H9 (cell line): ENCODE results near the gene HSP90AA1. TPM values are rescaled to one million over a fixed set of nuclear protein-coding genes. Genes with fewer than 3 reads are reported as not detected.
"Not testable (repeated sequence)": the region's sequence is repeated elsewhere in the genome, so short reads cannot be mapped to it uniquely, and the experiment has no call there.

Experiments
- DNase-seq: peaks from one replicate; pipeline ENCODE4 v3.0.0-alpha.2; 2017
- H2AFZ ChIP-seq: one replicate; pipeline ENCODE4 v1.6.1; 2013; ENCODE audit warnings: mild to moderate bottlenecking, low read length, control low read depth, moderate library complexity
- H2AK5ac ChIP-seq: 2 replicates; pipeline ENCODE4 v1.6.1; 2013; ENCODE audit warnings: low read length, control low read depth, mixed read lengths; ENCODE audit not compliant: insufficient read length
- H2BK120ac ChIP-seq: one replicate; pipeline ENCODE4 v1.6.1; 2013; ENCODE audit warnings: low read depth, mild to moderate bottlenecking, low read length, control low read depth, inconsistent platforms; ENCODE audit not compliant: poor library complexity, severe bottlenecking
- H2BK12ac ChIP-seq: 2 replicates; pipeline ENCODE4 v1.6.1; 2013; ENCODE audit warnings: low read length, control low read depth, mixed read lengths, low read depth; ENCODE audit not compliant: insufficient read length
- H2BK15ac ChIP-seq: 2 replicates; pipeline ENCODE4 v1.6.1; 2013; ENCODE audit warnings: low read depth, low read length, control low read depth
- H2BK20ac ChIP-seq: one replicate; pipeline ENCODE4 v1.6.1; 2013; ENCODE audit warnings: low read depth, mild to moderate bottlenecking, low read length, control low read depth, inconsistent platforms; ENCODE audit not compliant: poor library complexity, severe bottlenecking
- H2BK5ac ChIP-seq: 2 replicates; pipeline ENCODE4 v1.6.1; 2013; ENCODE audit warnings: low read length, control low read depth, mixed read lengths; ENCODE audit not compliant: insufficient read length
- H3K14ac ChIP-seq: 2 replicates; pipeline ENCODE4 v1.6.1; 2013; ENCODE audit warnings: low read length, control low read depth; ENCODE audit not compliant: insufficient read depth
- H3K18ac ChIP-seq: 2 replicates; pipeline ENCODE4 v1.6.1; 2013; ENCODE audit warnings: low read depth, mild to moderate bottlenecking, mixed read lengths, low read length, control low read depth; ENCODE audit not compliant: insufficient read length
- H3K23ac ChIP-seq: 2 replicates; pipeline ENCODE4 v1.6.1; 2013; ENCODE audit warnings: low read length, control low read depth, mixed read lengths, low read depth; ENCODE audit not compliant: insufficient read length
- H3K23me2 ChIP-seq: 2 replicates; pipeline ENCODE4 v1.6.1; 2013; ENCODE audit warnings: low read depth, mild to moderate bottlenecking, mixed read lengths, low read length, control low read depth; ENCODE audit not compliant: insufficient read length, poor library complexity, severe bottlenecking
- H3K27ac ChIP-seq: 2 replicates; pipeline ENCODE4 v1.5.1; 2013; ENCODE audit warnings: low read length, control low read depth, mixed read lengths, low read depth; ENCODE audit not compliant: insufficient read length
- H3K27me3 ChIP-seq: 2 replicates; pipeline ENCODE4 v1.6.1; 2013; ENCODE audit warnings: low read length, control low read depth, inconsistent platforms; ENCODE audit not compliant: insufficient read depth
- H3K4ac ChIP-seq: 2 replicates; pipeline ENCODE4 v1.6.1; 2013; ENCODE audit warnings: low read depth, mild to moderate bottlenecking, control low read depth, inconsistent platforms, low read length, moderate library complexity
- H3K4me1 ChIP-seq: 2 replicates; pipeline ENCODE4 v1.6.1; 2013; ENCODE audit warnings: low read length, control low read depth, inconsistent platforms; ENCODE audit not compliant: insufficient read depth
- H3K4me2 ChIP-seq: 2 replicates; pipeline ENCODE4 v1.6.1; 2013; ENCODE audit warnings: low read length, control low read depth, mixed read lengths; ENCODE audit not compliant: insufficient read length, insufficient read depth
- H3K56ac ChIP-seq: 2 replicates; pipeline ENCODE4 v1.6.1; 2013; ENCODE audit warnings: low read depth, mild to moderate bottlenecking, mixed read lengths, low read length, control low read depth; ENCODE audit not compliant: insufficient read length
- H3K79me1 ChIP-seq: 2 replicates; pipeline ENCODE4 v1.6.1; 2013; ENCODE audit warnings: low read depth, mild to moderate bottlenecking, moderate library complexity, low read length, control low read depth, inconsistent platforms; ENCODE audit not compliant: insufficient read depth, poor library complexity, severe bottlenecking
- H3K79me2 ChIP-seq: 2 replicates; pipeline ENCODE4 v1.6.1; 2013; ENCODE audit warnings: low read length, control low read depth, inconsistent platforms; ENCODE audit not compliant: insufficient read depth
- H3K9ac ChIP-seq: 2 replicates; pipeline ENCODE4 v1.6.1; 2013; ENCODE audit warnings: low read length, control low read depth, mixed read lengths; ENCODE audit not compliant: insufficient read length; ENCODE audit errors: extremely low read depth
- H3K9me3 ChIP-seq: one replicate; pipeline ENCODE4 v1.6.1; 2013; ENCODE audit warnings: low read depth, low read length, inconsistent platforms; ENCODE audit not compliant: control insufficient read depth
- H3T11ph ChIP-seq: one replicate; pipeline ENCODE4 v1.6.1; 2013; ENCODE audit warnings: mild to moderate bottlenecking, low read length, control low read depth, inconsistent platforms
- H4K20me1 ChIP-seq: one replicate; pipeline ENCODE4 v1.6.1; 2013; ENCODE audit not compliant: control insufficient read depth, insufficient read length, insufficient read depth
- H4K5ac ChIP-seq: 2 replicates; pipeline ENCODE4 v1.6.1; 2013; ENCODE audit warnings: low read depth, mild to moderate bottlenecking, mixed read lengths, low read length, control low read depth; ENCODE audit not compliant: insufficient read length
- H4K8ac ChIP-seq: replicated peaks from 2 replicates; pipeline ENCODE4 v1.6.1; 2013; ENCODE audit warnings: low read length, control low read depth, mixed read lengths, low read depth; ENCODE audit not compliant: insufficient read length
- H4K91ac ChIP-seq: 2 replicates; pipeline ENCODE4 v1.6.1; 2013; ENCODE audit warnings: low read depth, mild to moderate bottlenecking, moderate library complexity, mixed read lengths, low read length, control low read depth; ENCODE audit not compliant: insufficient read length
- H3K27ac Mint-ChIP-seq, 3 experiments: 2 replicates in 2 of 3; 3 replicates in 1 of 3; pipeline ENCODE4 v1.8.0; 2020 to 2021; ENCODE audit warnings: mixed read lengths in 3 of 3, mild to moderate bottlenecking in 1 of 3, moderate library complexity in 1 of 3
- H3K27me3 Mint-ChIP-seq: 2 replicates; pipeline ENCODE4 v1.8.0; 2021; ENCODE audit warnings: low read depth, mild to moderate bottlenecking, moderate library complexity, mixed read lengths
- H3K36me3 Mint-ChIP-seq, 3 experiments: 2 replicates in 2 of 3; 3 replicates in 1 of 3; pipeline ENCODE4 v1.8.0; 2020 to 2021; ENCODE audit warnings: low read depth in 3 of 3, mixed read lengths in 3 of 3; ENCODE audit not compliant: insufficient read depth in 1 of 3
- H3K4me1 Mint-ChIP-seq, 2 experiments: 2 replicates each; pipeline ENCODE4 v1.8.0; 2020; ENCODE audit warnings: mixed read lengths in 2 of 2
- H3K4me3 Mint-ChIP-seq, 2 experiments: 2 replicates in 1 of 2; 3 replicates in 1 of 2; pipeline ENCODE4 v1.8.0; 2020 to 2021; ENCODE audit warnings: mild to moderate bottlenecking in 2 of 2, mixed read lengths in 2 of 2, moderate library complexity in 1 of 2
- H3K9me3 Mint-ChIP-seq, 2 experiments: 2 replicates in 1 of 2; 3 replicates in 1 of 2; pipeline ENCODE4 v1.8.0; 2020; ENCODE audit warnings: mild to moderate bottlenecking in 2 of 2, mixed read lengths in 2 of 2, moderate library complexity in 1 of 2
- WGBS: extraction: QIAGEN DNeasy Blood & Tissue Kit; methylation state at CpG from one replicate; pipeline ENCODE4 v1.1.7; 2013; ENCODE audit warnings: missing lambda C conversion rate, low lambda C conversion rate, mixed read lengths; ENCODE audit not compliant: insufficient read length; ENCODE audit errors: extremely low coverage; 5-methylcytosine and 5-hydroxymethylcytosine counted together
- total RNA-seq: library from RNA; stranded (reverse); gene quantifications from 2 replicates; pipeline ENCODE4 v1.2.1, GENCODE V29; 2021
- TF ChIP-seq, protein P1 (sequence below): fragments of 200-600 bp; sonication (generic); conservative IDR thresholded peaks from 3 replicates; pipeline ENCODE4 v1.8.0; 2021; ENCODE audit warnings: antibody characterized with exemption, mild to moderate bottlenecking

HSP90AA1 gene
- total RNA-seq, 1 experiment from 2014 or later, result 953 TPM

DNA sequence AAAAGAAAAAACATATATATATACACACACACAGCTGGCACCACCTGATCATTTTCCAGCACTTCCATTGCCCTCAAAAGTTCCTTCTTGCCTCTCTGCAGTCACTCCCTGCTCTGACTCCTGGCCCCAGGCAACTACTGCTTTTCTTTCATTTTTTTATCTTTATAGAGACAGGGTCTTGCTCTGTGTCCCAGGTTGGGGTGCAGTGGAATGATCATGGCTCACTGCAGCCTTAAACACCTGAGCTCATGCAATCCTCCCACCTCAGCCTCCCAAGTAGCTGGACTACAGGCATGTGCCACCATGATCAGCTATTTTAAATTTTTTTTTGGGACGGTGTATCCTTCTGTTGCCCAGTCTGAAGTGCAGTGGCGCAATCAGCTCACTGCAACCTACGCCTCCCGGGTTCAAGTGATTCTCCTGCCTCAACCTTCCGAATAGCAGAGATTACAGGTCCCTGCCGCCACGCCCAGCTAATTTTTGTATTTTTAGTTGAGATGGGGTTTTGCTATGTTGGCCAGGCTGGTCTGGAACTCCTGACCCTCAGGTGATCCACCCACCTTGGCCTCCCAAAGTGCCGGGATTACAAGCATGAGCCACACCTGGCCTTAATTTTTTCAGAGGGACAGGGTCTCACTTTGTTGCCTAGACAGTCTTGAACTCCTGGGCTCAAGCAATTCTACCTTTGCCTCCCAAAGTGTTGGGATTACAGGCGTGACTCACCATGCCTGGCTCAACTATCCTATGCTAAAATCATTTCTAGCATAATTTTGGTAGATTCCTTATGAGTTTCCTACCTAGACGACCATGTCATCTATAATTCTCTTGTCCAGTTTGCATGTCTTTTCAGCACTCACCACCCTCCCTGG, 7.8 kb downstream of the HSP90AA1 start:
- Histone ChIP-seq H2BK15ac (no peak overlapping the region), H3K9me3 (no peaks in the 10 kb centered on the region), H3T11ph (no peak overlapping the region), H2BK12ac (no peak overlapping the region), H3K27me3 (no peaks in the 10 kb centered on the region), H2BK20ac (no peak overlapping the region), H4K91ac (no peak overlapping the region), H3K4me2 (no peak overlapping the region), H3K79me1 (no peaks in the 10 kb centered on the region), H2AFZ (no peak overlapping the region), H3K23ac (no peak overlapping the region), H2BK5ac (no peak overlapping the region), H3K9ac (no peak overlapping the region), H3K14ac (no peak overlapping the region), H4K20me1 (no peaks in the 10 kb centered on the region), H4K5ac (no peak overlapping the region), H3K56ac (no peak overlapping the region), H2BK120ac (no peak overlapping the region), H3K79me2 (no peaks in the 10 kb centered on the region), H3K23me2 (no peaks in the 10 kb centered on the region), H3K4me1 (no peaks in the 10 kb centered on the region), H3K18ac (no peak overlapping the region), H3K4ac (no peak overlapping the region), H3K27ac (no peak overlapping the region), H4K8ac (no peak overlapping the region), H2AK5ac (no peak overlapping the region)
- TF ChIP-seq, protein P1, sequence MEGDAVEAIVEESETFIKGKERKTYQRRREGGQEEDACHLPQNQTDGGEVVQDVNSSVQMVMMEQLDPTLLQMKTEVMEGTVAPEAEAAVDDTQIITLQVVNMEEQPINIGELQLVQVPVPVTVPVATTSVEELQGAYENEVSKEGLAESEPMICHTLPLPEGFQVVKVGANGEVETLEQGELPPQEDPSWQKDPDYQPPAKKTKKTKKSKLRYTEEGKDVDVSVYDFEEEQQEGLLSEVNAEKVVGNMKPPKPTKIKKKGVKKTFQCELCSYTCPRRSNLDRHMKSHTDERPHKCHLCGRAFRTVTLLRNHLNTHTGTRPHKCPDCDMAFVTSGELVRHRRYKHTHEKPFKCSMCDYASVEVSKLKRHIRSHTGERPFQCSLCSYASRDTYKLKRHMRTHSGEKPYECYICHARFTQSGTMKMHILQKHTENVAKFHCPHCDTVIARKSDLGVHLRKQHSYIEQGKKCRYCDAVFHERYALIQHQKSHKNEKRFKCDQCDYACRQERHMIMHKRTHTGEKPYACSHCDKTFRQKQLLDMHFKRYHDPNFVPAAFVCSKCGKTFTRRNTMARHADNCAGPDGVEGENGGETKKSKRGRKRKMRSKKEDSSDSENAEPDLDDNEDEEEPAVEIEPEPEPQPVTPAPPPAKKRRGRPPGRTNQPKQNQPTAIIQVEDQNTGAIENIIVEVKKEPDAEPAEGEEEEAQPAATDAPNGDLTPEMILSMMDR, result no peak
- Mint-ChIP-seq H3K4me1 (peaks cover 12 to 14% of the 10 kb centered on the region in 2 experiments), H3K36me3 (peaks cover 50 to 72% (median 62%) of the 10 kb centered on the region in 3 experiments), H3K27me3 (no peaks in the 10 kb centered on the region), H3K4me3 (no peak overlapping the region), H3K9me3 (peaks cover 3 to 4% of the 10 kb centered on the region in 2 experiments; a peak in 2 of 5 replicates), H3K27ac (peak overlapping the region in 1 of 3 experiments; percentile 86; a peak in 2 of 7 replicates)
- WGBS, result no CpG with 5 or more reads among the region's 10 CpGs
- DNase-seq, result no peak

DNA sequence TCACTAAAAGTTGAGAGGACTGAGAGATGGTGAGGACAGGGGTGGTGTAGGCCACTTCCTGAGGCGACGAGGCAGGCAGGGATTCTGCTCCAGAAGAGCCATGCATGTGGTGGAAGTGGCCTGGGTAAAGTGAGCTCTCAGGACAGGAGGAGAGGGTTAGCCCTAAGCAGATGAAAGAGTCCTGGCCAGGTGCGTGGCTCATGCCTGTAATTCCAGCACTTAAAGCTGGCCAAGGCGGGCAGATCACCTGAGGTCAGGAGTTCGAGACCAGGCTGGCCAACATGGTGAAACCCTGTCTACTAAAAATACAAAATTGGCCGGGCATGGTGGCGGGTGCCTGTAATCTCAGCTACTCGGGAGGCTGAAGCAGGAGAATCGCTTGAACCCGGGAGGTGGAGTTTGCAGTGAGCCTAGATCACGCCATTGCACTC, 8.5 kb downstream of the HSP90AA1 start:
- H3K79me1 ChIP-seq, H3K9ac ChIP-seq, H3K4ac ChIP-seq, H3K4me2 ChIP-seq, H3K27me3 ChIP-seq, H4K91ac ChIP-seq, H3K18ac ChIP-seq, H3K4me3 Mint-ChIP-seq, H2BK12ac ChIP-seq, H3K23me2 ChIP-seq, H2BK5ac ChIP-seq, H2AFZ ChIP-seq, H4K5ac ChIP-seq, DNase-seq, H2BK15ac ChIP-seq, H4K20me1 ChIP-seq, H2BK120ac ChIP-seq, H3K79me2 ChIP-seq, H3K9me3 Mint-ChIP-seq, H3K4me1 ChIP-seq, H4K8ac ChIP-seq, H3K56ac ChIP-seq, H3K27me3 Mint-ChIP-seq, H3K23ac ChIP-seq, H2BK20ac ChIP-seq, H2AK5ac ChIP-seq, H3K14ac ChIP-seq, H3T11ph ChIP-seq, H3K27ac ChIP-seq, H3K9me3 ChIP-seq, H3K4me1 Mint-ChIP-seq: not testable (repeated sequence)
- WGBS, result no CpG with 5 or more reads among the region's 11 CpGs
- peak overlapping the region in 1 of 3 experiments; percentile 75; a peak in 2 of 7 replicates for H3K27ac Mint-ChIP-seq
- peaks cover 43 to 65% (median 55%) of the 10 kb centered on the region in 3 experiments for H3K36me3 Mint-ChIP-seq
